T-cell (primary cell): ENCODE measurements around the gene RET. TPM values are rescaled to one million over a fixed set of nuclear protein-coding genes. Genes with fewer than 3 reads are reported as not detected.

Experiments
- ATAC-seq, 4 experiments: fragments of 200-7000 bp in 3 of 4; fragments of 150-1000 bp in 1 of 4; cut with Tn5 transposase; replicated peaks in 1 of 4; 1 replicate in 3 of 4; 2 replicates in 1 of 4; pipeline ENCODE4 v1.10.0; 2021; ENCODE audit warnings: moderate library complexity in 3 of 4, mild to moderate bottlenecking in 2 of 4, moderate number of reproducible peaks in 1 of 4
- CTCF ChIA-PET, 2 donors: fragments of 300-600 bp; sonication (Branson Sonifier 250); formaldehyde crosslinking; loops; one replicate each; lab custom pipeline; 2022; ENCODE audit warnings: antibody characterized with exemption in 2 of 2; lab: Charles Lee
- POLR2A ChIA-PET, 2 donors: fragments of 300-600 bp; sonication (Branson Sonifier 250); formaldehyde crosslinking; loops; one replicate each; lab custom pipeline; 2022; ENCODE audit warnings: antibody characterized with exemption in 2 of 2; lab: Charles Lee
- DNase-seq, 35 experiments: peaks; one replicate each; pipeline versions ENCODE4 v3.0.0 to v3.0.0-alpha.2; 2013 to 2023
- H3K27ac ChIP-seq: one replicate; pipeline ENCODE4 v1.5.1; 2013; ENCODE audit warnings: low read length
- H3K27me3 ChIP-seq, 2 experiments: replicated peaks in 1 of 2; 1 replicate in 1 of 2; 2 replicates in 1 of 2; pipeline versions ENCODE4 v1.6.1 to v1.7.0; 2013; ENCODE audit warnings: low read length in 1 of 2, mixed read lengths in 1 of 2; ENCODE audit not compliant: control insufficient read depth in 2 of 2, insufficient read depth in 2 of 2; ENCODE audit errors: extremely low read depth in 1 of 2
- H3K36me3 ChIP-seq, 2 donors: 1 replicate in 1 of 2; 2 replicates in 1 of 2; pipeline versions ENCODE4 v1.6.1 to v1.7.0; 2013; ENCODE audit warnings: low read length in 1 of 2; ENCODE audit not compliant: control insufficient read depth in 2 of 2, insufficient read depth in 1 of 2; ENCODE audit errors: extremely low read depth in 1 of 2
- H3K4me1 ChIP-seq, 2 experiments: 1 replicate in 1 of 2; 2 replicates in 1 of 2; pipeline versions ENCODE4 v1.6.1 to v1.7.0; 2013; ENCODE audit warnings: low read length in 2 of 2, mixed read lengths in 1 of 2; ENCODE audit not compliant: insufficient read depth in 2 of 2, control insufficient read depth in 1 of 2; ENCODE audit errors: extremely low read depth in 1 of 2
- H3K4me3 ChIP-seq, 2 donors: 1 replicate in 1 of 2; 2 replicates in 1 of 2; pipeline versions ENCODE4 v1.5.1 to v1.7.0; 2013; ENCODE audit warnings: mild to moderate bottlenecking in 2 of 2, low read length in 1 of 2, moderate library complexity in 1 of 2; ENCODE audit not compliant: control insufficient read depth in 1 of 2; ENCODE audit errors: extremely low read depth in 1 of 2
- H3K9me3 ChIP-seq: 2 replicates; pipeline ENCODE4 v1.7.0; 2013
- H3K27ac Mint-ChIP-seq, 2 donors: one replicate each; pipeline ENCODE4 v1.8.0; 2020 to 2021; ENCODE audit warnings: mild to moderate bottlenecking in 2 of 2, mixed read lengths in 2 of 2
- H3K27me3 Mint-ChIP-seq, 2 donors: one replicate each; pipeline ENCODE4 v1.8.0; 2021 to 2022; ENCODE audit warnings: mixed read lengths in 2 of 2
- H3K36me3 Mint-ChIP-seq: one replicate; pipeline ENCODE4 v1.8.0; 2021; ENCODE audit warnings: mixed read lengths
- H3K4me1 Mint-ChIP-seq, 3 donors: one replicate each; pipeline ENCODE4 v1.8.0; 2020 to 2022; ENCODE audit warnings: mixed read lengths in 3 of 3, mild to moderate bottlenecking in 1 of 3
- H3K4me3 Mint-ChIP-seq, 3 donors: one replicate each; pipeline ENCODE4 v1.8.0; 2020 to 2022; ENCODE audit warnings: mild to moderate bottlenecking in 3 of 3, mixed read lengths in 3 of 3, moderate library complexity in 3 of 3
- H3K9me3 Mint-ChIP-seq, 3 donors: one replicate each; pipeline ENCODE4 v1.8.0; 2020 to 2022; ENCODE audit warnings: mixed read lengths in 3 of 3
- WGBS: methylation state at CpG from one replicate; pipeline ENCODE4 v1.1.5; 2013; ENCODE audit warnings: missing lambda C conversion rate; ENCODE audit not compliant: insufficient coverage; 5-methylcytosine and 5-hydroxymethylcytosine counted together
- total RNA-seq, 35 experiments: library from RNA in 6 of 35; stranded (reverse) in 6 of 35; fragments of 120-200 nt in 1 of 35; gene quantifications; one replicate each; pipeline versions ENCODE4 v1.2.1 to v1.2.4 and lab custom pipeline; 2013 to 2026

The RET gene
- total RNA-seq, 5 donors from 2014 or later (not counting 1 experiment from before 2014, with no cell fraction given): 0.13 to 0.25 (median 0.15) TPM; not detected in 2

DNA sequence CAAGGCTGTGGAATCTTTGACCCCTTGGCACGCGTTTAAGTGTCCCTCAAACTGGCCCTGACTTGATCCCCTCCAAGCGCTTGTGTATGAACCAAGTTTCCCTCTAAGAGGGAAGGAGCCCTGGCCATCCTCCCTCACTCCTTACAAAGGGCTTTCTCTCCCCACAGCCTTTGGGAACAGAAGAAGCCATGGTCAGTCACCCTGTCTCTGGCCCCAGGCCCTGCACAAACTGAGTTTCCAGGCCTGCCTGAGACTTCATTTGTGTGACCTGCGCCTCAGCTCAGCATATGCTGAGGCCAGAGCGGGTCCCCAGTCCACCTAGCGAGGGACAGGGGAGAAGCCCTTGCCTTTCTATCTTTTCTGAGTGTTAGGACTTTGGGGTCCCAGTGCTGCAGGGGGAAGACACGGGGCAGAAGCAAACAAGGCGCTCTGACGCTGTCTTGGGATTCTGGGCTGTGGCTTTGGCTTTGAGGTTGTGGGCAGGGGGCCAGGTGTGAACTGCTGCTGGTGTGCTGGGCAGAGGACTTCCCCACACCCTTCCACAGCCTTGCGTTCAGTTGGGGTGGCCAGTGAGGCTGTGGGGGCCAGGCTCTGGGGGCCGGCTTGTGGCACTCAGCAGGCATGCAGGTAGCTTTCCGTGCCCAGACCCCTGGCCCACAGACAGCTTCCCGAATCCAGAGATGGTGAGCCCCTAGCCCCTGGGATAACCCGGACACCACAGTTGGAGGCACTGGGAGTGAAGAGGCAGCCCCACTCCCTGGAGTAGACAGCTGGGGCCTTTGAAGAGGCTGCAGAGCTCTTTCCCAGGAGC lies 1.5 kb downstream of the RET start:
- Histone ChIP-seq H3K9me3 (no peaks in the 10 kb centered on the region), H3K27ac (no peak overlapping the region), H3K4me1 (peaks cover 0 to 8% of the 10 kb centered on the region in 2 experiments), H3K36me3 (no peaks in the 10 kb centered on the region), H3K27me3 (peaks cover 0 to 77% of the 10 kb centered on the region in 2 experiments), H3K4me3 (no peak overlapping the region)
- POLR2A ChIA-PET: no interaction called here
- H3K27me3 Mint-ChIP-seq: peaks cover 26 to 56% of the 10 kb centered on the region in 2 donors
- CTCF ChIA-PET: no interaction called here
- no peaks in the 10 kb centered on the region for H3K36me3 Mint-ChIP-seq
- peaks cover 0 to 12% (median 5%) of the 10 kb centered on the region in 3 donors for H3K4me1 Mint-ChIP-seq
- no peak for DNase-seq
- H3K9me3 Mint-ChIP-seq: no peaks in the 10 kb centered on the region
- H3K4me3 Mint-ChIP-seq: peak overlapping the region; percentile 21 to 73 (median 50)
- no peak overlapping the region for H3K27ac Mint-ChIP-seq
- no peak for ATAC-seq
- WGBS: 75% methylated on average over 10 of the region's 14 CpGs

DNA sequence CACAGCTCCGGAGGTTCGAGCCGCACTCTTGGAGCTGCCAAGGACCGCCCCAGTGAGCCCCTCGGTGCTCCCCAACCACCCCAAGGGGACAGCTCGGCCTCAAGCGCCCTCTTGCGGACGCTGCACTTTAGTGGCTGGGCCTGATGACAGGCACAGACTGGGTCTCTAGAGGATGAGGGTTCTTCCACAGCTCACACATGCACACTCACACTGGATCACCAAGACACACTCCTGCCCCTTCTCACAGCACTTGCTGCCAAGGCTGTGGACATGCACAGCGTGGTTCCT lies 2.1 kb downstream of the RET start:
- WGBS: 65% methylated on average over 5 of the region's 10 CpGs
- Histone ChIP-seq H3K27ac (no peak overlapping the region), H3K4me3 (no peak overlapping the region), H3K36me3 (no peaks in the 10 kb centered on the region), H3K9me3 (no peaks in the 10 kb centered on the region), H3K27me3 (peaks cover 0 to 77% of the 10 kb centered on the region in 2 experiments), H3K4me1 (peaks cover 0 to 8% of the 10 kb centered on the region in 2 experiments)
- Mint-ChIP-seq H3K4me1 (peaks cover 0 to 12% (median 5%) of the 10 kb centered on the region in 3 donors), H3K27me3 (peaks cover 25 to 53% of the 10 kb centered on the region in 2 donors), H3K4me3 (peak overlapping the region in 2 of 3 donors; percentile 9 to 42), H3K36me3 (no peaks in the 10 kb centered on the region), H3K27ac (no peak overlapping the region), H3K9me3 (no peaks in the 10 kb centered on the region)
- DNase-seq: peak in 7 of 35 experiments; percentile 5 to 16 (median 9)
- POLR2A ChIA-PET: no interaction called here
- CTCF ChIA-PET: no interaction called here
- ATAC-seq: no peak

DNA sequence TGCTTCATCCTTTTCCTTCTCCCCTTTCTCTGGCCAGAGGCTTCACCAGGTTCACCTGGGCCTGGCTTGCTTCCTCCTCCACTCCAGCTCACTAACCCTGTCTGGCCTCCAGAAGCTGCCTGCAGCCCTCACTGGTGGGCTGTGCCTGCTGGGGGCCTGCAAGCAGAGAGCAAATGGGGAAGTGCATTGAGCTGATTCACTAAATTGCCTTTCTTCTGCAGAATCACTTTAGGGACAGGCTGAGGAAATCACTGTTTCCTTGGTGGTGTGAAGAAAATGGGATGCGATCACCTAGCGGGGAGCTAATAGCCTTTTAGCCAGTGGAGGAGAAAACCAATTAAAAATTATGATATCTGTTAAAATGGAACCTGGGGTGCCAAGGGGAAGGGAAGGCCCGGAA lies 3.0 kb downstream of the RET start:
- no peaks in the 10 kb centered on the region for H3K9me3 ChIP-seq
- ATAC-seq (no peak), DNase-seq (no peak)
- Mint-ChIP-seq H3K4me3 (peak overlapping the region in 1 of 3 donors; percentile 42), H3K36me3 (no peaks in the 10 kb centered on the region), H3K9me3 (no peaks in the 10 kb centered on the region), H3K27ac (no peak overlapping the region), H3K27me3 (peaks cover 23 to 50% of the 10 kb centered on the region in 2 donors), H3K4me1 (peaks cover 0 to 12% (median 5%) of the 10 kb centered on the region in 3 donors)
- H3K27ac ChIP-seq: no peak overlapping the region
- H3K27me3 ChIP-seq: peaks cover 0 to 79% of the 10 kb centered on the region in 2 experiments
- peaks cover 0 to 8% of the 10 kb centered on the region in 2 experiments for H3K4me1 ChIP-seq
- ChIA-PET POLR2A (no interaction called here), CTCF (no interaction called here)
- no CpG with 5 or more reads among the region's 3 CpGs for WGBS
- no peak overlapping the region for H3K4me3 ChIP-seq
- no peaks in the 10 kb centered on the region for H3K36me3 ChIP-seq

DNA sequence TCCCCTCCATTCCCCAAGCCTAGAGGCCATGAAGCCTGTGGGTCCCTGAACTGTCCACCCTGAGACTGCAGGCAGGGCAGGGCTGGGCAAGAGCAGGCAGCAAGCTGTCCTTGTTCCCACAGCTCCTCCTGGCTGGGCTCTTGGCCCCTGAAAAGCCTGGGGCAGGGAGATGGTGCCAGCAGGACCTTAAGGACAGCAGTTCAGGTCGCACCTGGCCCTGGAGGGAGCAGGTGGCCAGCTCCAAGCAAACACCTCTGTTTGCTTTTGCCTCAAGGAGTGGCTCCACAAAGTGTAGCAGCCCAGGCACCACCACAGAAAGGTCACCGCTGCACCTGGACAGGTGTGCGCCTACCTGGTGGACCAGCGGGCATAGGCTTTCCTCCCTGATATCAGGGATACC lies 5.2 kb downstream of the RET start:
- Mint-ChIP-seq H3K9me3 (no peaks in the 10 kb centered on the region), H3K36me3 (no peaks in the 10 kb centered on the region), H3K4me3 (no peak overlapping the region), H3K4me1 (peaks cover 0 to 6% (median 5%) of the 10 kb centered on the region in 3 donors), H3K27me3 (peaks cover 14 to 40% of the 10 kb centered on the region in 2 donors), H3K27ac (no peak overlapping the region)
- ChIA-PET CTCF (no interaction called here), POLR2A (no interaction called here)
- DNase-seq (no peak), ATAC-seq (no peak)
- Histone ChIP-seq H3K4me1 (peaks cover 0 to 4% of the 10 kb centered on the region in 2 experiments), H3K9me3 (no peaks in the 10 kb centered on the region), H3K36me3 (no peaks in the 10 kb centered on the region), H3K4me3 (no peak overlapping the region), H3K27me3 (peaks cover 0 to 82% of the 10 kb centered on the region in 2 experiments), H3K27ac (no peak overlapping the region)
- 83% methylated on average over 4 of the region's 4 CpGs for WGBS

DNA sequence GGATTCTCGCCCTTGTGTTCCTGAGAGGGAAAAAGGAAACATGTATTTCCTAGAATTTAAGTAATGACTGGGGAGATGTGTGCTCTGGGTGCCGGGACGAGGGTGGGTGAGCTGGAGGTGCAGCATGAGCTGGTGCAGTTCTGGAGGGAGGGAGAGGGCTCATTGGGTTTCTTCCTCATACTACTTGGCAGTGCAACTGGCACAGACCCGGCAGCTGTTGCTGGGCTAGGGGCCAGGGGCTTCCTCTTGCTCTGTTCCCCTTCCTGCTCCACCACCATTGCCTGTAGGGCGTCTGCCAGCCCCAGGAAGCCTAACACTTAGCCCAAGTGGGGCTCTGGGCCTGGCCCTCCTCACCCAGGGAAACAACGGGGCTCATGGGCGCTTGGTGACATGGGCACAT lies 5.9 kb downstream of the RET start:
- H3K27ac Mint-ChIP-seq: no peak overlapping the region
- CTCF ChIA-PET: no interaction called here

DNA sequence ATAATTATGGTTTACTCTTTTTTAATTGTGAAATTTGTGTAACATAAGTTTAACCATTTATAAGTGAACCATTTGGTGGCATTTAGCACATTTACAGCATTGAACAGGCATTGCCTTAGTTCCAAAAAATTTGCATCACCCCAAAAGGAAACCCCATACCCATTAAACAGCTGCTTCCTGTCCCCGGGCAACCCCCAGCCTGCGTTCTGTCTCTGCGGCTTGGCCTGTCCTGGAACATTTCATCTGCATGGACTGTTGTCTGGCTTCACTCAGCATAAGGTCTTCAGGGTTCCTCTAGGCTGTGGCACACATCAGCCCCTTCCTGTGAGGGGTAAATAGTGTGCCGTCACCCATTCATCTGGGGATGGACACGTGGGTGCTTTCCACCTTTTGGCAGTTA lies 6.9 kb downstream of the RET start:
- CTCF ChIA-PET: no interaction called here
- Histone ChIP-seq H3K4me3 (no peak overlapping the region), H3K27me3 (peaks cover 0 to 69% of the 10 kb centered on the region in 2 experiments), H3K9me3 (no peaks in the 10 kb centered on the region), H3K36me3 (no peaks in the 10 kb centered on the region), H3K27ac (no peak overlapping the region), H3K4me1 (no peaks in the 10 kb centered on the region)
- WGBS: 5% methylated on average over 5 of the region's 5 CpGs
- Mint-ChIP-seq H3K4me1 (no peaks in the 10 kb centered on the region), H3K9me3 (no peaks in the 10 kb centered on the region), H3K36me3 (no peaks in the 10 kb centered on the region), H3K4me3 (no peak overlapping the region), H3K27me3 (peaks cover 11 to 28% of the 10 kb centered on the region in 2 donors), H3K27ac (no peak overlapping the region)
- DNase-seq: no peak
- POLR2A ChIA-PET: no interaction called here
- no peak for ATAC-seq

More for the DNA sequence above, 5.9 kb downstream of the RET start:
- Histone ChIP-seq H3K9me3 (no peaks in the 10 kb centered on the region), H3K27ac (no peak overlapping the region), H3K4me1 (peaks cover 0 to under 1% of the 10 kb centered on the region in 2 experiments), H3K27me3 (peaks cover 0 to 79% of the 10 kb centered on the region in 2 experiments), H3K4me3 (no peak overlapping the region), H3K36me3 (no peaks in the 10 kb centered on the region)
- Mint-ChIP-seq H3K27me3 (peaks cover 14 to 36% of the 10 kb centered on the region in 2 donors), H3K36me3 (no peaks in the 10 kb centered on the region), H3K4me3 (no peak overlapping the region), H3K9me3 (no peaks in the 10 kb centered on the region), H3K4me1 (peaks cover 0 to 3% (median 2%) of the 10 kb centered on the region in 3 donors)
- ATAC-seq: no peak
- 13% methylated on average over 5 of the region's 7 CpGs for WGBS
- no peak for DNase-seq
- POLR2A ChIA-PET: no interaction called here
